Fibroblast of lung (primary cell): ENCODE measurements around the gene TCP11X2. TPM values are rescaled to one million over a fixed set of nuclear protein-coding genes. Genes with fewer than 3 reads are reported as not detected.
"Not testable (repeated sequence)": the region's sequence is repeated elsewhere in the genome, so short reads cannot be mapped to it uniquely, and the experiment has no call there.

Source experiments
- DNase-seq, 2 donors: peaks; one replicate each; pipeline versions ENCODE4 v3.0.0 to v3.0.0-alpha.2; 2010; ENCODE audit warnings: low read depth in 2 of 2
- H2AFZ ChIP-seq: 2 replicates; pipeline ENCODE4 v1.5.1; 2012; ENCODE audit warnings: low read length, control low read depth, inconsistent platforms
- H3K27ac ChIP-seq: 2 replicates; pipeline ENCODE4 v1.5.1; 2011; ENCODE audit warnings: low read length, control low read depth; ENCODE audit not compliant: insufficient read depth
- H3K27me3 ChIP-seq: 2 replicates; pipeline ENCODE4 v1.5.1; 2011; ENCODE audit warnings: mild to moderate bottlenecking, low read length; ENCODE audit not compliant: control insufficient read depth, insufficient read depth
- H3K36me3 ChIP-seq: 2 replicates; pipeline ENCODE4 v1.5.1; 2011; ENCODE audit warnings: low read length; ENCODE audit not compliant: control insufficient read depth, insufficient read depth
- H3K4me1 ChIP-seq: 2 replicates; pipeline ENCODE4 v1.5.1; 2011; ENCODE audit warnings: low read length; ENCODE audit not compliant: control insufficient read depth, insufficient read depth; ENCODE audit errors: extremely low read depth
- H3K4me2 ChIP-seq: 2 replicates; pipeline ENCODE4 v1.5.1; 2011; ENCODE audit warnings: low read length, control low read depth; ENCODE audit not compliant: insufficient read depth; ENCODE audit errors: extremely low read depth
- H3K4me3 ChIP-seq, 4 experiments: fragments of 200-600 bp in 1 of 4; sonication (generic) in 1 of 4; replicated peaks in 1 of 4; 2 replicates each; pipeline ENCODE4 v1.5.1; 2011 to 2016; ENCODE audit warnings: low read length in 4 of 4, low read depth in 3 of 4, mild to moderate bottlenecking in 3 of 4, control low read depth in 2 of 4, inconsistent platforms in 1 of 4, mixed read lengths in 1 of 4; ENCODE audit not compliant: insufficient read depth in 1 of 4; ENCODE audit errors: control extremely low read depth in 1 of 4
- H3K79me2 ChIP-seq: 2 replicates; pipeline ENCODE4 v1.5.1; 2012; ENCODE audit warnings: mild to moderate bottlenecking, low read length, inconsistent platforms; ENCODE audit not compliant: control insufficient read depth, insufficient read depth
- H3K9ac ChIP-seq: 2 replicates; pipeline ENCODE4 v1.5.1; 2011; ENCODE audit warnings: mild to moderate bottlenecking, low read length, control low read depth; ENCODE audit not compliant: insufficient read depth
- H3K9me3 ChIP-seq: 2 replicates; pipeline ENCODE4 v1.5.1; 2012; ENCODE audit warnings: low read depth, low read length; ENCODE audit not compliant: control insufficient read depth, insufficient read depth
- H4K20me1 ChIP-seq: 2 replicates; pipeline ENCODE4 v1.5.1; 2011; ENCODE audit warnings: low read length; ENCODE audit not compliant: control insufficient read depth, insufficient read depth; ENCODE audit errors: extremely low read depth
- polyA plus RNA-seq, 2 donors: library from polyadenylated mRNA; depleted of rRNA in 1 of 2; stranded (reverse) in 1 of 2; unstranded in 1 of 2; fragments of >200 nt; gene quantifications; 2 replicates each; pipeline ENCODE4 v1.2.1, GENCODE V29; 2011 to 2012; ENCODE audit warnings: missing spikeins in 1 of 2
- total RNA-seq: library from RNA; depleted of rRNA; stranded (reverse); fragments of >200 nt; gene quantifications from 2 replicates; pipeline ENCODE4 v1.2.1, GENCODE V29; 2014

The TCP11X2 gene
- total and polyA plus RNA-seq, 2 donors (not counting 1 experiment from before 2014, with no cell fraction given): not detected

- H4K20me1 ChIP-seq, H3K9me3 ChIP-seq, H3K36me3 ChIP-seq, H3K4me3 ChIP-seq, H3K4me1 ChIP-seq, H3K27me3 ChIP-seq, DNase-seq, H2AFZ ChIP-seq, H3K9ac ChIP-seq, H3K79me2 ChIP-seq, H3K4me2 ChIP-seq, H3K27ac ChIP-seq: not testable (repeated sequence)
Measured at GRCh38 chrX:102458615-102459014, 13.0 kb downstream of the TCP11X2 start.

- DNase-seq, H3K4me1 ChIP-seq, H3K9me3 ChIP-seq, H3K9ac ChIP-seq, H3K4me2 ChIP-seq, H2AFZ ChIP-seq, H3K36me3 ChIP-seq, H3K79me2 ChIP-seq, H4K20me1 ChIP-seq, H3K4me3 ChIP-seq, H3K27ac ChIP-seq, H3K27me3 ChIP-seq: not testable (repeated sequence)
Measured at GRCh38 chrX:102439908-102440307, 31.7 kb downstream of the TCP11X2 start, which contains the start of gene NXF2B. Gene NXF2B (minus strand): TSS chrX:102440008. CDS start chrX:102380036, 59,972 bp downstream.

- not testable (repeated sequence) for H3K4me1 ChIP-seq, H3K4me2 ChIP-seq, H3K27ac ChIP-seq, H3K36me3 ChIP-seq, H4K20me1 ChIP-seq, H3K79me2 ChIP-seq, H3K9me3 ChIP-seq, H3K4me3 ChIP-seq, H3K9ac ChIP-seq, H3K27me3 ChIP-seq, DNase-seq, H2AFZ ChIP-seq
Measured at GRCh38 chrX:102414493-102414892, 57.1 kb downstream of the TCP11X2 start.

Other genes starting within 250 kb of the TCP11X2 start
- not detected in 2 replicates for gene NXF2, start 224.6 kb downstream of the TCP11X2 start, total RNA-seq
- gene NXF2, start 224.6 kb downstream of the TCP11X2 start, polyA plus RNA-seq: not detected in 2 replicates
- not detected in 2 replicates for gene NXF2B, start 31.8 kb downstream of the TCP11X2 start, total RNA-seq
- not detected in 2 replicates for gene NXF2B, start 31.8 kb downstream of the TCP11X2 start, polyA plus RNA-seq
- 3.6 and 4.1 TPM in 2 replicates for gene TMSB15A, start 44.9 kb upstream of the TCP11X2 start, total RNA-seq
- gene TMSB15A, start 44.9 kb upstream of the TCP11X2 start, polyA plus RNA-seq: 18.1 and 36.0 TPM in 2 replicates
- 12.8 and 22.8 TPM in 2 replicates for gene ARMCX5, start 127.7 kb upstream of the TCP11X2 start, total RNA-seq
- 12.9 and 13.9 TPM in 2 replicates for gene ARMCX5, start 127.7 kb upstream of the TCP11X2 start, polyA plus RNA-seq
- gene GPRASP1, start 179.7 kb upstream of the TCP11X2 start, total RNA-seq: 4.9 and 5.8 TPM in 2 replicates
- gene GPRASP1, start 179.7 kb upstream of the TCP11X2 start, polyA plus RNA-seq: 1.6 and 1.7 TPM in 2 replicates
- 16.9 and 24.6 TPM in 2 replicates for gene GPRASP2, start 240.6 kb upstream of the TCP11X2 start, total RNA-seq
- gene GPRASP2, start 240.6 kb upstream of the TCP11X2 start, polyA plus RNA-seq: 8.8 and 12.9 TPM in 2 replicates
- gene GPRASP3, start 248.9 kb upstream of the TCP11X2 start, total RNA-seq: 5.9 and 9.7 TPM in 2 replicates
- gene GPRASP3, start 248.9 kb upstream of the TCP11X2 start, polyA plus RNA-seq: 6.4 and 7.3 TPM in 2 replicates